HPDE6-E6E7 (cell line): Measurements from ENCODE around the gene ZNF48.

Experiments
- DNase-seq: peaks from one replicate; pipeline ENCODE4 v3.0.0; 2011; ENCODE audit warnings: missing footprints; ENCODE audit errors: extremely low spot score

ZNF48 gene

DNA sequence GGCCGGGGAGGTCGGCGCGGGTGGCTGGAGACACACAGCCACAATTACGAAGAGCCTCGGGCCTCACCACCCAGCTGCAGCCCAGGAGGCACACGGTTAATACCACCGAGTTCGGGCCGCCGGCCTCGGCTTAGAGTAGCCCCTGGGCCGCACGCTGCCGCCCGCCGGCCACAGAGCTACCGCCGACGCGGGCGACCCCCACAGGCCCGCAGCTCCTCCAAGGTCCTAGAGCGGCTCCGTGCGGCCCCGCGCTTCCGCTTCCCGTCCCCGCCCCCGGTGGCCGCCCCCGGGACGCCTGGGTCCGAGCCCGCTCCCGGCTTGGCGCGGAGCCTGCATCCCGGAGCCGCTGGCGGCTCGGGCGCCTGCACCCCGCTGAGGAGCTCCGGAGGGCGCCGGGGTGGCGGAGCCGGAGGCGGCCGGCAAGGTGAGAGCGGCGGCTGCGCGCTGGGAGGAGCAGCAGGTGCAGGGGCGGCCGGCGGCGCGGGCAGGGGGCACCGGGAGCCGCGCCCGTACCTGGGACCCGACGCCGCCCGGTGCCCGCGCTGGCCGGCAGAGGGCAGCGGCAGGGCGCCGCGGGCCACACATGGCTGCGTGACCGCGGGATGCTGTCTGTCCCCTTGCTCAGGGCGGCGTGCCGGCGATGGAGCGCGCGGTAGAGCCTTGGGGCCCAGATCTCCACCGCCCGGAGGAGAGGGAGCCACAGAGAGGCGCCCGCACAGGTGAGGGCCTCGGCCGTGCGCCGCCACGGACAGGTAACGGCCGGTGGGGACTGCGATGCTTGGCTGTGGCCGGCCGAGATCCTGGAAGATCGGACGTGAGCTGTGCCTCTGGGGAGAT is at the start of gene ZNF48:
Gene ZNF48 (plus strand): TSS at position 266 of the 837 bp plus-strand sequence. CDS start 375 bp downstream, at position 641.
- DNase-seq = no peak

DNA sequence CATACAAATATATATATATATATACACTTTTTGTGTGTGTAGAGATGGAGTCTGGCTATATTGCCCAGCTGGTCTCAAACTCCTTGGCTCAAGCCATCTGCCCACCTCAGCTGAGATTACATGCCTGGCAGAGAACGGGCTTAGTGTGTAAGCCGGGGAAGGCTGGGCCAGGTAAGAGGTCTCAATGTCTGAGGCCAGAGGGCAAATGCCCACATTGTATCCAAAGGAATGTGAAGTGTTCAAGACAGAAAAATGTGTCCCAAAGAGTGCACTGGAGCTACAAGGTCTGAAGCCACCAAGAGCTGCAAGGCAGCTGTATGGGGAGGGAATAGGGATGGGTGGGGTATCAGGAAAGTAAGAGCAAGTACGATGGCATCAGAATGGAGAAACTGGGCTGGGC is 48.9 kb upstream of the ZNF48 start:
- DNase-seq = no peak

DNA sequence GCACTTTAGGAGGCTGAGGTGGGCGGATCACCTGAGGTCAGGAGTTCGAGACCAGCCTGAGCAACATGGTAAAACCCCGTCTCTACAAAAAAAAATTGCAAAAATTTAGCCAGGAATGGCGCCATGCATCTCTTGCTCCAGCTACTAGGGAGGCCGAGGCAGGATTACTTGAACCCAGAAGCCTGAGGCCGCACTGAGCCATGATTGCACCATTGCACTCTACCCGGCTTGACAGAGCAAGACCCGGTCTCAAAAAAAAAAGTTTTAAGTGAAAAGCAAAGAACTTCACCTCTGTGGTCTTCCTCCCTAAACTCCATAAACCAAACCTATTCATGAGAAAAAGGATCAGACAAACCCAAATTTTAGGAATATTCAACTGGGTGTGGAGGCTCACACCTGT is 47.1 kb upstream of the ZNF48 start:
- no peak for DNase-seq

DNA sequence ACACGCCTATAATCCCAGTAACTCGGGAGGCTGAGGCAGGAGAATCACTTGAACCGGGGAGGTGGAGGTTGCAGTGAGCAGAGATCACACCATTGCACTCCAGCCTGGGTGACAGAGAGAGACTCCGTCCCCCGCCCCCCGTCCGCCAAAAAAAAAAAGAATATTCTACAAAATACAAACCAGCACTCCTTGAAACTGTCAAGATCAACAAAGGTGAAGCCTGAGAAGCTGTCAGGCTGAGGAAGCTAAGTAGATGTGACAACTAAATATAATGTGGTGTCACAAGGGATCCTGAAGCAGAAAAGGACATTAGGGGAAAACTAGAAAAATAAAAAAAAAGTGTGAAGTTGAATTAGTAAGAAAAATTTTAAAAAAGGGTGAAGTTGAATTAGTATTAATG is 46.3 kb upstream of the ZNF48 start:
- DNase-seq = no peak

DNA sequence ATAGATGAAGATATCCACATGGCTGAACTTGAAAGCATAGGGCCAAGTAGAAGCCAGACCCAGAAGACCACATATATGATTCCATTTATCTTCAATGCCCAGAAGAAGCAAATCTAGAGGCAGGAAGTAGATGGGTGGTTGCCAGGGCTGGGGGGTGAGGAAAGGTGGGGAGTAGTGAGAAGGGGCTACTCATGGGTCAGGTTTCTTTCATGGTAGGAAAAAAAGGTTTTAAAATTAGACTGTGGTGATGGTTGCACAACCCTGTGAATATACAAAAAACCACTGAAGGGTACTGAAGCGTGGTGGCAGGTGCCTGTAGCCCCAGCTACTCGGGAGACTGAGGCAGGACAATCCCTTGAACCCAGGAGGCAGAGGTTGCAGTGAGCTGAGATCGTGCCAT is 45.5 kb upstream of the ZNF48 start:
- DNase-seq = no peak

DNA sequence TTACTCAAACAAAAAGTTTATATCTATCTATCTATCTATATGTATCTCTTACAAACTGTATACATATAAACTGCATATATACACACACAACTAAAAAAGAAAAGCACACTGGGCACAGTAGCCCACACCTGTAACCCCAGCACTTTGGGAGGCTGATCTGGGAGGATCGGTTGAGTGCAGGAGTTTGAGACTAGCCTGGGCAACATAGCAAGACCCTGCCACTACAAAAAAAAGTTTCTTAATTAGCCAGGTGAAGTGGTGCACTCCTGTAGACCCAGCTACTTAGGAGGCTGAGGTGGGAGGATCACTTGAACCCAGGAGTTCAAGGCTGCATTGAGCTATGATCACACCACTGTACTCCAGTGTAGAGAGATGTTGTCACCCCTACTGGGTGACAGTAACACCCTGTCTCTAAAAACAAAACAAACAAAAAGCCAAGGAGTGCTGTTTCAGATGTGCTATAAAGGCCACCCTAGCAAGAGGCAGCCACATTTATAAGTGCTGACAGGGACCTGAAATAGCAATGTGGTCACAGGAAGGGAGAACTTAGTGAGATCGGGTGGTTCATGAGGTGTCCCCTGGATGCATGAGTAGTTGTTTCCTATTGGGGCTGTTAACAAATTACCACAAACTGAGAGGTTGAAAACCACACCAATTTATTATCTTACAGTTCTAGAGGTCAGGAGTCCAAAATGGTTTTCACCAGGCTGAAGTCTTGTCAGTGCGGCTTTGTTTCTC is 44.9 kb upstream of the ZNF48 start:
- DNase-seq = no peak

DNA sequence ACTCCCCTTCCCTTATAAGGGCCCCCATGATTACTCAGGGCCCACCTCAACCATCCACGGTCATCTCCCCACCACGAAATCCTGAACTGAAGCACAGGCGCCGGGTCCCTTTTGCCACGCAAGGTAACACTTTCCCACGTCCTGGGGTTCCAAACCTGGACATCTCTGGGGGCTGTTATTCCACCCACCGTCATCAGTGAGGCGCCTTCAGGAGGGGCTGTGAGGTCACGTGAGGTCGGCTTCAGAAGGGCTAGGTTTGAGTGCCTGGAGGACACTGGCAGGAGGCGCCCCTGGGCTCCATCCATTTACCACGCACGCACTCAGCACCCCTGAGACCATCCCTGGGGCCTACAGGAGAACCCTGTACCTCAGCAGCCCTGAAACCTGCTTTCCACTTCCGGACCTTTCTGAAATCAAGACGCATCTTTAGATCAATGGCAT is 44.2 kb upstream of the ZNF48 start:
- no peak for DNase-seq

DNA sequence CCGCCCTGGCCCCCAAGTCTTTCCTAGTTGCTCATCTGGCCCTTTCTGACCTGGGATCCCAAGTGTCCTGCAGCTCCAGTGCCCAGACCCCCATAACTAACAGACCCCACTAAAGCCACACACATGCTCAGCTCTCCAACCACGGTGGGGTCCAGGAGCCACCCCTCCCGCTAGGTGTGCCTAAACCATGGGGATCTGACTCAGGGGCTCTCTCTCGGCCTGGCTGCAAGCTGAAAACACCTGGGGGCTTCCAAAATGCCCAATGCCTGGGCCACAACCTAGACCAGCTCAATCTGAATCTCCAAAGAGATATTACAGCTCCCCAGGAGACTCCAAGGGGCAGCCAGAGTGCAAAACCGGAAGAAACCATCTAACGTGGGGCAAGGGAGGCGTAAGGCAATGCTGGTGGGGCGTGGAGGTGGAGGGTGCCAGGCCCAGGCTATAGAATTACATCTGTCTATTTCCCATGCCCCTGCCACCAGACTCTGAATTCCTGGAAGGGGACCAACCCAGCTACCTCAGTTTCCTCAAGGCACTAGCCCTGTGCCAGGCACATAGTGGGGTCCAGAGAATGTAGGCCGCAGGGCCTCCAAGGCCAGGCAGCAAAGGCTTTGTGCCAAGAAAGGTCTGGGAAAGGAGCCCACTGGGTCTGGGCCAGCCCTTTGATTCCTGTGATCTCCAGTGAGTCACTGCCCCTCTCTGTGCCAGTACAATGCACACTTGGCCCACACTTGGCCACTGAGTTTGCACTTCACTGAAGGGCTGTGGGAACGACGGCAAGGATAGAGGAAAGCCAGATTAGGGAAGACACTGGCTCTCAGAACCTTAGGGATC is 43.4 kb upstream of the ZNF48 start:
- DNase-seq = no peak

DNA sequence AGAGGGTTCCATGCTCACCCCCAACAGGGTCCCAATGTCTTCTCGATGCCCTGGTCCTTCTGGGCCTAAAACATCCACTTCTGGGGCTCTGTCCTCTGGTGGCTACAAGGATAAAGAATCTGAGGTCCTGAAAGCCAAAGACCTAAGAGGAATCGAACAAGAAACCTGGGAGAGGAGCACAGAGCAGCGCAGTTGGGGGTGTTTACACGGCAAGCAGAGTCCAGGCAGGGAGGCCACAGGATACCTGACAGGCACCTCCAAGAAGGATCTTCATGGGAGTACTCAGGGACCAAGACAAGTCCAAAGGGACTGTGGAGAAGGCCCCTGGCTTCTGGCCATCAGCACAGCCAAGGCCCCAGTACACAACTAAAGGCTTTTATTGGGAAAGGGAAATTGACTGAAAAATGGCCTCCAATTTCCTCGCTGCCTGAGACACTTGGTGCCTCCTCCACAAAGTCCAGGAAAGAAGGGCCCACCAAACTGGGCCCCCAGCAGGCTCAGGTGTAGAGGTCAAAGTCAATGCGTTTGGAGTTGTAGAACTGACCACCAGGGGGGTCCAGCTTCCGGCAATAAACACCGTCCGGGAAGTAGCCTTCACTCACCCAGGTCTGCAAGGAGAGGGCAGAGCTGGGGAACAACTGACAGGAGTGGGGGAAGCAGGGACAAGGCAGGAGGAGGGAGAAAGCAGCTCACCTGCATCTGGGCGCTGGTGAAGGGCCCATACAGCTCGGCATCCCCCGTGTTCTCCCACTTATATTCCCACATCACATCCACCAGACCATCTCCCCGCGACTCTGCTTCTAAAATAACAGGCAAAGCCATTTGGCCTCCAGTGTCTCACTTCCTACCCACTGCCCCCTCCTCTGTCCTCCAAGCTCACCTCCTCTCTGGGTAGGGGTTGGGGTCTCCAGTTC is 42.5 kb upstream of the ZNF48 start:
- DNase-seq = no peak

DNA sequence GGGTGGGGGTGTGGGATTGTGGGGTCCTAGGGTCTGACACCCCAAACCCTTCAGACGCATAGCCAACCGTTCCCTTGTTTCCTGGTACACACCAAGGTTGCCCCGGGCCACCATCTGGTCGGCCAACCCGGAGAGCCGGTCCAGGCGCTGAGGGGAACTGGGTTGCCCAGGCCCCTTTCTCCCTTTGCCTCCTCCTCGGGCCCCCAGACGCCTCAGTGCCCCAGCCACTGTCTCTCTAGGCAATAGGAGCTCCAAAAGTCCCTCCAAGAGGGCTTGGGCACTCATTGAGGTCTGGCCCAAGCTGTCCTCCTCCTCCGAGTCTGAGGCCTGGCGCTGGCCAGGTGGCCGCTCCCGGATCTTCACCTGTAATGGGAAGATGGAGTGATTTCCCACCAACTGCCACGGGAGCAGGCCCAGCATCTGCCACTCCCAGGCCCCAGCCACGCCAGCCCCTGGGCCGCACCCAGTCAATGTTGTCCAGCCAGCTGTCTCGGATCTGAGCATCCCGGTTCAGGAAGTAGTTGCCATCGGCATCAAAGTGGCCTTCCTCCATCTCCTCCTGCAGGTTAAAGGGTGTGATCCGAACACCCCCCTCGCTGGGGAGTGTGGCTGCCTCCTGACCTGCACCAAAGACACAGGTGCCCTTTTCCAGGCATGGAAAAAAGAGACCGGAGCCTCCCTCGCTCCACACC is 41.6 kb upstream of the ZNF48 start:
- DNase-seq = no peak

DNA sequence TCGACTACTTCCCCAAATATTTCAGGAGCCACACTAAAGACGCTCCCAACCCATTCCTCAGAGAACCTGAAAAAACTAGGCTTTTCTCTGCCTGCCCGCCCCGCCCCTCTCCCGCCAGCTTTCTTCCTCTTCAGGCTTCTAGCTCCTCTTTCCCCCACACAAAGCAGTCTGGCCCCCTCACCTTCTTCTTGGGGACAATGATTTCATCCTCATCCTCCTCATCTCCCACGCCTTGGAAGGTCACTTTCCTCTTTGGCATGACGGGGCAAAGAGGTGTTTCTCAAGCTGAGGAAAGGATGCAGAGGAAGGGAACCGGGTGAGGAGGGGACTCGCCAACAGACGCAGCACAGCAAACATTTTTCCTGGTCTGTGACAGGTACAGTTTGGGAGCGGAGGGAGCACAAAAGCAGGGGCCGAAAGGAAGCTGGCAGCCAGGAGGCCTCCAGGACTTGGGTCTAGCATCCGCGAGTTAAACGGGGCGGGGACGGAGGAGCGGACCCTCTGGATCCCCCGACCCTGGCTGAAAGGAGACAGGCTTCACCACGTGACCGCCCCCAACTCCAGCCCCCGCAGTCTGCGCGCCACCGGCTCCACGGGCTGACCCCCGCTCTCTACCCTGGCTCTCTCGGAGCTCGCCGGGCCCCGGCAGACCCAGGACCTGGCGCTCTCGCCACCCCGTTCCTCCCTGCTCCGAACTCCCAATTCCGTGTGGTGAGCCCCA is 40.6 kb upstream of the ZNF48 start:
- no peak for DNase-seq

DNA sequence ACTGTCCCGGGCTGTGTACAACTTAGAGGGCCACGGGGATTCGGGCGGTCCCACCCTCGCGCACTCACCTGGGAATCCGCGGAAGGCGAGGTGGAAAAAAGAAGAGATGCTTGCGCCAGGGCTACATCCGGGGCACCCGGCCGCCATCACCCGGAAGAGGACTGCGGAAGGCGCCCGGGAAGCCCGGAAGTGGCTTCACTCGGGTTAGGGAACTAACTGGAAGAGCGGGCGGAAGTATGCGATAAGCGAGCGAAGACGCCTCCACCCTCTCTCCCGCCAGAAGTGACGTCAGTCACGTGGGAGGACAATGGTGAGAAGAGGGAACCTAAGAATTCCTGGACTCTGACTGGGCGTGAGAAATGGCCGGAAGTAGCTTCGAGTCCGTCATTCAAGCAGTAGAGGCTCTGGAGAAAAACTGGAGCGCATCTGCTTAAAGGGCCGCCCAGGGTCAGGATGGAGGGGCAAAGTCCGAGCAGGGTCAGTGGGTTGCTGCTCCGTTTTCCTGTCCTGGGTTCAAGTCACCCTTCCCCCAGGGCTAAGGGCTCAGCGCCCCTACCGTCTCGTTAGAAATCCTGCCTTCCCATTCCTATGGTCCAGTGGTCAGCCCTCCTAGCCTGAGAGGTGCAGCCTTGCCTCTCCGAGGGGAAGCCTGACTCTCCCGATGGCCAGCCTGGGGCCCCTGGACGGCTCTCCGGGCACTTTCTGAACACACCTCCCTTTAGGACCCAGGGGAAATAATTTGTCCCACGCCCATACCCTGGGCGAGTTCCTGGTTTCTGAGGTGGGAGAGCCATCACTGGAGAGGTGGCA is 39.9 kb upstream of the ZNF48 start, which contains the start of gene CD2BP2:
Gene CD2BP2 (minus strand): TSS at position 165 of the 810 bp plus-strand sequence. CDS start 627 bp downstream, outside the sequence.
- DNase-seq = peak; percentile 98

DNA sequence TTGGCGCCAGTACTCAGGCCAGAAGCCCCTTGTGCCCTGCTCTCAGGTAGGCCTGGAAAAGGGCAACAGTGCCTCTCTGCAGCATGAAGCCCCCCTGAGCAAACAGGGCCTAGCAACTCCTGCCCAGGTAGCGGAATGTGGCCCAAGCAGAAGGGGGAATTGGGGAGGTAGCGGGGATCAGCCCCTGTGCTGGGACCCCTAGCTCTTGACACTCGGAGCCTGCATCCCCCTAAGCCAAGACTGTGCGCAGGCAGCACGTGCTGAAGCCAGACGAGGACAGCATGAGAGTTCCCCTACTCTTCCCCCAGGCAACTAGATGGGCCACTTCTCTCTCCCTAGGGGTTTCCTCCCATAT is 39.3 kb upstream of the ZNF48 start:
- no peak for DNase-seq

DNA sequence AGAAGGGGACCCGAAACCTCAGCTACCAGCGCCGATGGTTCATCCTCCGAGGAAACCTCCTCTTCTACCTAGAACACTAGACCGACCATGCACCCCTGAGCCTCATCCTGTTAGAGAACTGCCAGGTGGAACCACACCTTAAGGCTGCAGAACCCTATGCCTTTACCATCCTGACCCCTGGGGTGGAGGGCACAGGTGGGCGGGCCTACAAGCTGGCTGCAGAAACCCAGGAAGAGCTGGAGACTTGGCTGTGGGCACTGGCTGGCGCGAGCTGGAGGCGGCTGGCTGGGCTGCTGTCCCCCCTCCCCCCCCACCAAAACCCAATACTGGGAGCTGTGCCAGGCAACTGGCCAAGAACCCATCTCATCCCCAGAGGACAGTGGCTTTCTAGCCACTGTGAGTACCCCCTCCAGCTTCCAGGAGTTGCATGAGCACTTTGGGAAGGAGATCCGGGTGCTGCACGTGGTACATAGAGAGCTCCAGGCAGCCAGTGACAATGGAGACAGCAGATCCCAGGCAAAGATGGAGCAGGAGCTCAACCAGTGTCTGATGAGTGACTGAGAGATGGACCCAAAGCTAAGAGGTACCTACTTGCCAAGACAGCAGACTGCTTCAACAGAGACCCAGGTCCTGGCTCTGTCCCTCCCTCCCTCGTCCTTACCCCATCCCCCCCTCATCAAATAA is 38.7 kb upstream of the ZNF48 start:
- DNase-seq = no peak

DNA sequence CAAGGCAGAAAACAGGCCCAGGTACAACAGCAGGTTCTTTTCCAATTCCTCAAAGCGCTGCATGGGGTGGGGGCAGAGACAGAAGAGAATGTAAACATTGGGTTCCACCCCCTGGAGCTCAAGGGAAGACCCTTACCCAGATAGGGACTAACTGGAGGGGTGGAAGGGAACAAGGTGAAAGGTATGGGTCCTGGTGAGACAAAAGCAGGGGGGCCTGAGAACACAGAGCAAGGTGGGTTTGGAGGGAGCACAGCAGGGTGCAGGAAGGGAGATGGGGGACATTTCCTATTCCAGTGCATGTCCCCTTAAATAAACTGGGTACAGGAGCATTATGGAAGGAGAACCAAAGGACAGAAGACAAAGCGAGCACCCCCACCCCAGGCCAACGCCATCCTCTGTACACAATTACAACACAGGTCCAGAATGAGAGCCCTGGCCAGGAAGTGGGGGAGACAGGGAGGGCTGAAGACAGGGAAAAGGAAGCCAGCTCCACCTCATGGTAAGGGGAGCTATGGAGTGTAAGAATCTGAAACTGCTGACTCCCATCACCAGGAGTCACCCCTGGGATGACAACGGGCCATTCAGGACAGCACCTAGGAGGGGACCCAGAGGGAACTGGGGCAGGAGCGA is 38.0 kb upstream of the ZNF48 start:
- no peak for DNase-seq

DNA sequence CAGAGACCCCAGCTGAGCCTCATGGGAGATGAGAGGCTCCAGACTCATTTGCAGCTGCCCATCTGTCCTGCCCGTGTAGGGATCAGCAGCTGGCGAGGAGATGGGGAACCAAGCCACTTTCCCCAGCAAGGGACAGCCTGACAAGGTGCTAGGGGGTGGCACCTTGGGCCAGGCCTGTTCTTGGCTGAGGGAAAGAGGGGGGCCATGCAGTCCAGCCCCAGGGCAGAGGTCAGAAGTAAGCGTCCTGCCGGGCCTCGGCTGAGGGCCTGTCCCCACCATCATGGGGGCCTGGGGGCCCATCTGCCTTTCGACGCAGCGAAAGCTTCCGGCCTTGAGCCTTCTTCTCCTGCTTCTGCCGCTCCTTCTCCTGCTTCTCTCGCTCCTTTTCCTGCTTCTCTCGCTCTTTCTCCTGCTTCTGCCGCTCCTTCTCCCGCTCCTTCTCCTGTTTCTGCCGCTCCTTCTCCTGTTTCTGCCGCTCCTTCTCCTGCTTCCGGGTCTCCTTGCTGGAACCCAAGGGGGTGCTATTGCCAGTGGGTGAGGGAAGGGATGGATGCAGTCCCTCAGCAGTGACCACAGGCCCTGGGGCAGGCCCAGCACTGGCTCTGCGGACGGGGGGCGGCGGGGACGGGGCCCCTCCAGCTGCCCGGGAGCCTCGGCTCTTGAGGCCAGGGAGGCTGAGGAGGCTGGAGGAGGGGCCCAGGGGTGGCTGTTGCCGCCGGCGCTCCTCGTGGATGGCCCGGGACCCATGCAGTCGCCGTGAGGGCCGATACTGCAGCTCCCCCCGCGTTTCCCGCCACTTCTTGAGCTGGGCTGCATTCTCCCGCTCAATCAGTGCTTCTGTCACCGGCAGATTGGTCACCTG is 37.3 kb upstream of the ZNF48 start:
- no peak for DNase-seq

DNA sequence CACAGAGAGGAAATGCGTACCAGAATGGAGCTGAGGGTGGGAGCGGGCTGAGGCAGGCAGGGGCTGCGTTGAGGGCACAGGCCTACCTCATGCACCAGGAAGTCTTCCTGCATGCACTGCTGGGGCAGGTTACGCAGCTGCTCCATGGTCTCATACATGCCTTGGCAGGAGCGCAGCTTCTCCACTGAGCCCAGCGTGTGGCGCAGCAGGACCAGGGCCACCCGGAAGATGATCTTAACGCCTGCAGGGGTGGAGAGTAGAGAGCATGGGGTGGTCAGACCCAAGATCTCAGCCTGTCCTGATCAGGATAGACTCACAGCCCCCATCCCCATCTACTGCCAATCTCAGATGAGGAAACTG is 36.7 kb upstream of the ZNF48 start:
- no peak for DNase-seq
